SK-N-SH (cell line): ENCODE measurements around the gene FADS3.

Source experiments
- EZH2phosphoT487 ChIP-seq: fragments of 200-600 bp; sonication (generic); IDR thresholded peaks from 2 replicates; pipeline ENCODE4 v1.6.1; 2017; ENCODE audit warnings: low read depth, mixed run types, mild to moderate bottlenecking, antibody characterized with exemption, moderate library complexity, borderline replicate concordance
- FOXJ3 ChIP-seq: sonication (generic); formaldehyde crosslinking; IDR thresholded peaks from 2 replicates; pipeline ENCODE4 v1.5.1; 2020; ENCODE audit warnings: mild to moderate bottlenecking, missing genetic modification reagents
- MXI1 ChIP-seq: IDR thresholded peaks from 2 replicates; pipeline ENCODE4 v1.6.1; 2012; ENCODE audit warnings: mild to moderate bottlenecking, low read depth, low read length, improper control_type of control experiment
- NRF1 ChIP-seq: IDR thresholded peaks from 2 replicates; pipeline ENCODE4 v1.6.1; 2012; ENCODE audit warnings: low read depth, mild to moderate bottlenecking, low read length
- RAD21 ChIP-seq: IDR thresholded peaks from 2 replicates; pipeline ENCODE4 v1.6.1; 2012; ENCODE audit warnings: mild to moderate bottlenecking, low read length
- RCOR1 ChIP-seq: fragments of 150-350 bp; IDR thresholded peaks from 2 replicates; pipeline ENCODE4 v1.6.1; 2017; ENCODE audit warnings: antibody characterized with exemption, low read length
- REST ChIP-seq: IDR thresholded peaks from 2 replicates; pipeline ENCODE4 v1.6.1; 2012; ENCODE audit warnings: mild to moderate bottlenecking, low read depth, low read length, moderate library complexity
- RFX5 ChIP-seq: IDR thresholded peaks from 2 replicates; pipeline ENCODE4 v1.6.1; 2012; ENCODE audit warnings: mild to moderate bottlenecking, improper control_type of control experiment, low read length
- RXRA ChIP-seq: IDR thresholded peaks from 2 replicates; pipeline ENCODE4 v1.4.0; 2012; ENCODE audit warnings: low read depth, mild to moderate bottlenecking, borderline replicate concordance
- TEAD4 ChIP-seq: IDR thresholded peaks from 2 replicates; pipeline ENCODE4 v1.4.0; 2012; ENCODE audit warnings: mild to moderate bottlenecking, borderline replicate concordance; ENCODE audit not compliant: insufficient read depth
- YY1 ChIP-seq: IDR thresholded peaks from 2 replicates; pipeline ENCODE4 v1.4.0; 2012; ENCODE audit warnings: low read depth, mild to moderate bottlenecking
- TF ChIP-seq, protein P1 (sequence below): fragments of 200-600 bp; sonication (generic); IDR thresholded peaks from 2 replicates; pipeline ENCODE4 v1.6.1; 2017; ENCODE audit warnings: antibody characterized with exemption, mild to moderate bottlenecking, moderate library complexity
- TF ChIP-seq, protein P2 (sequence below): IDR thresholded peaks from 2 replicates; pipeline ENCODE4 v1.4.0; 2012; ENCODE audit warnings: low read depth
- TF ChIP-seq, protein P3 (sequence below): IDR thresholded peaks from 2 replicates; pipeline ENCODE4 v1.4.0; 2012; ENCODE audit warnings: low read depth, borderline replicate concordance

- TF ChIP-seq FOXJ3 (no peak), MXI1 (no peak), RAD21 (no peak), TEAD4 (no peak), NRF1 (no peak), RFX5 (no peak), RXRA (no peak), EZH2phosphoT487 (no peak), REST (no peak), YY1 (no peak), RCOR1 (no peak)
- TF ChIP-seq, protein P1, sequence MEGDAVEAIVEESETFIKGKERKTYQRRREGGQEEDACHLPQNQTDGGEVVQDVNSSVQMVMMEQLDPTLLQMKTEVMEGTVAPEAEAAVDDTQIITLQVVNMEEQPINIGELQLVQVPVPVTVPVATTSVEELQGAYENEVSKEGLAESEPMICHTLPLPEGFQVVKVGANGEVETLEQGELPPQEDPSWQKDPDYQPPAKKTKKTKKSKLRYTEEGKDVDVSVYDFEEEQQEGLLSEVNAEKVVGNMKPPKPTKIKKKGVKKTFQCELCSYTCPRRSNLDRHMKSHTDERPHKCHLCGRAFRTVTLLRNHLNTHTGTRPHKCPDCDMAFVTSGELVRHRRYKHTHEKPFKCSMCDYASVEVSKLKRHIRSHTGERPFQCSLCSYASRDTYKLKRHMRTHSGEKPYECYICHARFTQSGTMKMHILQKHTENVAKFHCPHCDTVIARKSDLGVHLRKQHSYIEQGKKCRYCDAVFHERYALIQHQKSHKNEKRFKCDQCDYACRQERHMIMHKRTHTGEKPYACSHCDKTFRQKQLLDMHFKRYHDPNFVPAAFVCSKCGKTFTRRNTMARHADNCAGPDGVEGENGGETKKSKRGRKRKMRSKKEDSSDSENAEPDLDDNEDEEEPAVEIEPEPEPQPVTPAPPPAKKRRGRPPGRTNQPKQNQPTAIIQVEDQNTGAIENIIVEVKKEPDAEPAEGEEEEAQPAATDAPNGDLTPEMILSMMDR = no peak
- TF ChIP-seq, protein P2, sequence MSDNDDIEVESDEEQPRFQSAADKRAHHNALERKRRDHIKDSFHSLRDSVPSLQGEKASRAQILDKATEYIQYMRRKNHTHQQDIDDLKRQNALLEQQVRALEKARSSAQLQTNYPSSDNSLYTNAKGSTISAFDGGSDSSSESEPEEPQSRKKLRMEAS = no peak
- TF ChIP-seq, protein P3, sequence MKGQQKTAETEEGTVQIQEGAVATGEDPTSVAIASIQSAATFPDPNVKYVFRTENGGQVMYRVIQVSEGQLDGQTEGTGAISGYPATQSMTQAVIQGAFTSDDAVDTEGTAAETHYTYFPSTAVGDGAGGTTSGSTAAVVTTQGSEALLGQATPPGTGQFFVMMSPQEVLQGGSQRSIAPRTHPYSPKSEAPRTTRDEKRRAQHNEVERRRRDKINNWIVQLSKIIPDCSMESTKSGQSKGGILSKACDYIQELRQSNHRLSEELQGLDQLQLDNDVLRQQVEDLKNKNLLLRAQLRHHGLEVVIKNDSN = no peak
Observed at GRCh38 chr11:61885784-61886580, 5.4 kb downstream of the FADS3 start.
